SU-DHL-6 (cell line): ENCODE results near the gene MOV10L1.

Experiments
- H2AFZ ChIP-seq: fragments of 200-600 bp; sonication (generic); 2 replicates; pipeline ENCODE4 v1.6.1; 2014; ENCODE audit warnings: low read depth, mild to moderate bottlenecking, moderate library complexity, mixed read lengths, antibody characterized with exemption, low read length; ENCODE audit not compliant: severe bottlenecking
- H3F3A ChIP-seq: fragments of 200-600 bp; shearing (Covaris generic); 2 replicates; pipeline ENCODE4 v1.6.0; 2016; ENCODE audit warnings: antibody characterized with exemption, mild to moderate bottlenecking; ENCODE audit not compliant: insufficient read depth
- H3K27ac ChIP-seq: fragments of 200-600 bp; sonication (generic); 2 replicates; pipeline ENCODE4 v1.5.1; 2016; ENCODE audit warnings: low read depth, mild to moderate bottlenecking, low read length, moderate library complexity, mixed read lengths
- H3K27me3 ChIP-seq: fragments of 200-600 bp; sonication (generic), shearing (Covaris generic); 2 replicates; pipeline ENCODE4 v1.6.0; 2014; ENCODE audit warnings: mild to moderate bottlenecking, low read length
- H3K36me3 ChIP-seq: fragments of 200-600 bp; sonication (generic); 2 replicates; pipeline ENCODE4 v1.6.1; 2014; ENCODE audit warnings: mild to moderate bottlenecking, low read length, mixed read lengths
- H3K4me2 ChIP-seq: fragments of 300-600, 200-600 bp; shearing (Covaris generic), sonication (generic); 2 replicates; pipeline ENCODE4 v1.6.0; 2014; ENCODE audit warnings: low read length, low read depth, mild to moderate bottlenecking; ENCODE audit not compliant: poor library complexity, severe bottlenecking
- H3K4me3 ChIP-seq: fragments of 200-600 bp; sonication (generic); 2 replicates; pipeline ENCODE4 v1.5.1; 2014; ENCODE audit warnings: antibody characterized with exemption, low read length, mild to moderate bottlenecking, mixed read lengths; ENCODE audit not compliant: insufficient read depth, poor library complexity, severe bottlenecking
- H3K79me2 ChIP-seq: fragments of 200-600 bp; sonication (generic); 2 replicates; pipeline ENCODE4 v1.6.1; 2014; ENCODE audit warnings: mild to moderate bottlenecking, low read length, moderate library complexity; ENCODE audit not compliant: insufficient read depth
- H3K9ac ChIP-seq: fragments of 200-600 bp; sonication (generic); 2 replicates; pipeline ENCODE4 v1.7.0; 2014; ENCODE audit warnings: mild to moderate bottlenecking, low read length
- H3K9me2 ChIP-seq: fragments of 200-600 bp; sonication (generic); replicated peaks from 2 replicates; pipeline ENCODE4 v1.6.1; 2014; ENCODE audit warnings: low read length; ENCODE audit not compliant: insufficient read depth
- H3K9me3 ChIP-seq: fragments of 200-600 bp; sonication (generic); 2 replicates; pipeline ENCODE4 v1.6.1; 2014; ENCODE audit warnings: low read length, mixed read lengths; ENCODE audit not compliant: insufficient read depth
- H4K20me1 ChIP-seq: fragments of 200-600 bp; sonication (generic); 2 replicates; pipeline ENCODE4 v1.6.1; 2014; ENCODE audit warnings: low read depth, mild to moderate bottlenecking, antibody characterized with exemption, low read length, moderate library complexity, mixed read lengths
- EZH2phosphoT487 ChIP-seq: fragments of 200-600 bp; sonication (generic), shearing (Covaris generic); conservative IDR thresholded peaks from 2 replicates; pipeline ENCODE4 v1.6.1; 2018; ENCODE audit warnings: mild to moderate bottlenecking, antibody characterized with exemption, low read length, moderate library complexity, mixed read lengths
- TF ChIP-seq, protein P1 (sequence below): fragments of 200-600 bp; sonication (generic); IDR thresholded peaks from one replicate; pipeline ENCODE4 v1.5.1; 2017; ENCODE audit warnings: antibody characterized with exemption, mild to moderate bottlenecking, low read length, moderate library complexity; ENCODE audit not compliant: insufficient read depth, poor library complexity, severe bottlenecking

MOV10L1 gene

DNA sequence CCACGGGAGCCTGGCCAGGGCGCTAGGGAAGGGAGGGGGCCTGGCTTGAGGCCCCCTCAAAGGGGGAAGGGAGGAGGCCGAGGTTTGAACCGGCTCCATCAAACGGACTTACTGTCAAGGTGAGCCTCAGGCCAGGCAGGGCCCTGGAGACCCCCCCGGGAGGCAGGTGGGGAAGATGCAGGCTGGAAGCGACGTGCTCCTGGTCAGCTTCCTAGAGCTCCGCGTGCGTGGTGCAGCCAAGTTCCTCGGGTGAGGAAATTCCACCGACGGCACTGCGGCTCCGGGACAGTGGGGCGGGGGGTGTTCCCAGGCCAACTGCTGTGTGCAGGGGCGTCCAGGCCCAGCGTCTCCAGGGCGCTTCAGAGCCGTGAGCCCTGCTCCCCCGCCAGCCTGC is 88.7 kb downstream of the MOV10L1 start:
- TF ChIP-seq, protein P1, sequence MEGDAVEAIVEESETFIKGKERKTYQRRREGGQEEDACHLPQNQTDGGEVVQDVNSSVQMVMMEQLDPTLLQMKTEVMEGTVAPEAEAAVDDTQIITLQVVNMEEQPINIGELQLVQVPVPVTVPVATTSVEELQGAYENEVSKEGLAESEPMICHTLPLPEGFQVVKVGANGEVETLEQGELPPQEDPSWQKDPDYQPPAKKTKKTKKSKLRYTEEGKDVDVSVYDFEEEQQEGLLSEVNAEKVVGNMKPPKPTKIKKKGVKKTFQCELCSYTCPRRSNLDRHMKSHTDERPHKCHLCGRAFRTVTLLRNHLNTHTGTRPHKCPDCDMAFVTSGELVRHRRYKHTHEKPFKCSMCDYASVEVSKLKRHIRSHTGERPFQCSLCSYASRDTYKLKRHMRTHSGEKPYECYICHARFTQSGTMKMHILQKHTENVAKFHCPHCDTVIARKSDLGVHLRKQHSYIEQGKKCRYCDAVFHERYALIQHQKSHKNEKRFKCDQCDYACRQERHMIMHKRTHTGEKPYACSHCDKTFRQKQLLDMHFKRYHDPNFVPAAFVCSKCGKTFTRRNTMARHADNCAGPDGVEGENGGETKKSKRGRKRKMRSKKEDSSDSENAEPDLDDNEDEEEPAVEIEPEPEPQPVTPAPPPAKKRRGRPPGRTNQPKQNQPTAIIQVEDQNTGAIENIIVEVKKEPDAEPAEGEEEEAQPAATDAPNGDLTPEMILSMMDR, result no peak
- TF ChIP-seq EZH2phosphoT487, result no peak
- H3K4me2 ChIP-seq, result no peak overlapping the region
- no peaks in the 10 kb centered on the region for H3K79me2 ChIP-seq
- no peak overlapping the region for H3K27ac ChIP-seq
- H3K9ac ChIP-seq, result no peak overlapping the region
- H3K4me3 ChIP-seq, result no peak overlapping the region
- H3K9me3 ChIP-seq, result no peaks in the 10 kb centered on the region
- H3K9me2 ChIP-seq, result no peaks in the 10 kb centered on the region
- no peaks in the 10 kb centered on the region for H4K20me1 ChIP-seq
- H3F3A ChIP-seq, result no peaks in the 10 kb centered on the region
- no peak overlapping the region for H2AFZ ChIP-seq
- H3K27me3 ChIP-seq, result no peaks in the 10 kb centered on the region
- H3K36me3 ChIP-seq, result no peaks in the 10 kb centered on the region

DNA sequence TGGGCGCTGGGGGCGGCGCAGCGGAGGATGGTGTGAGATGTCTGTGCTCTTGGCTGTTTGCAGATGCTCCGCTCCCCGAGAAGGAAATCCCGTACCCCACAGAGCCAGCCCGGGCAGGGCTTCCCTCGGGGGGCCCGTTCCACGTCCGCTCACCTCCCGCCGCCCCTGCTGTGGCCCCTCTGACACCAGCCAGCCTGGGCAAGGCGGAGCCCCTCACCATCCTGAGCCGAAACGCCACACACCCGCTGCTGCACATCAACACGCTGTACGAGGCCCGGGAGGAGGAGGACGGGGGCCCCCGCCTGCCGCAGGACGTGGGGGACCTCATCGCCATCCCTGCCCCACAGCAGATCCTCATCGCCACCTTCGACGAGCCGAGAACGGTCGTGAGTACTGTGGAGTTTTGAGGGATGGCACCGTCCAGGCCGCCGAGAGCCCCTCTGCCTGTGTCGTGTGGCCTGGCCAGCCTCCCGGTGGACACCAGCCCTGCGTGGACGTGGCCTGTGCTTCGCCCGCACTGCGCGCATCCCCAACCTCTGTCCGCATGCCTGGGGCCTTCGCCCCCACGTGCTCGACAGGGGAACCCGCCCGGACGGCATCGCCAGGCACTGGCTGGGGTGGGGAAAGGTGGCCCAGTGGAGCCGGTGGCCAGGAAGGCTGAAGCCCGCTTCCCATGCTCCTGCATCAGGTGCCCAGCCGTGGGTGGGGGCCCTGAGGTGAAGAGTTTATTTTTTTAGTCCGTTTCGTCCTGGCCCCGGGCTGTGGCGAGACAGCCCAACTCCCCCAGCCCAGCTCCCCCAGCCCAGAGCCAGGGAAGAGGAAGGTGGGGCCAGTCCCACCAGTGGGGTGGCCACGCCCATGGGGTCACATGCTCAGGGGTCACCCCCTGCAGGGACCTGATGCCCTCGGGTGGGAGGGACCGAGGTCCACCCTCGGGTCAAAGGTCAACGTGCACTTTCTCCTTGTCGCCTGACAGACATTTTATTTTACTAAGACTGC is 89.4 kb downstream of the MOV10L1 start:
- Histone ChIP-seq H3K36me3 (no peaks in the 10 kb centered on the region), H2AFZ (no peak overlapping the region)

DNA sequence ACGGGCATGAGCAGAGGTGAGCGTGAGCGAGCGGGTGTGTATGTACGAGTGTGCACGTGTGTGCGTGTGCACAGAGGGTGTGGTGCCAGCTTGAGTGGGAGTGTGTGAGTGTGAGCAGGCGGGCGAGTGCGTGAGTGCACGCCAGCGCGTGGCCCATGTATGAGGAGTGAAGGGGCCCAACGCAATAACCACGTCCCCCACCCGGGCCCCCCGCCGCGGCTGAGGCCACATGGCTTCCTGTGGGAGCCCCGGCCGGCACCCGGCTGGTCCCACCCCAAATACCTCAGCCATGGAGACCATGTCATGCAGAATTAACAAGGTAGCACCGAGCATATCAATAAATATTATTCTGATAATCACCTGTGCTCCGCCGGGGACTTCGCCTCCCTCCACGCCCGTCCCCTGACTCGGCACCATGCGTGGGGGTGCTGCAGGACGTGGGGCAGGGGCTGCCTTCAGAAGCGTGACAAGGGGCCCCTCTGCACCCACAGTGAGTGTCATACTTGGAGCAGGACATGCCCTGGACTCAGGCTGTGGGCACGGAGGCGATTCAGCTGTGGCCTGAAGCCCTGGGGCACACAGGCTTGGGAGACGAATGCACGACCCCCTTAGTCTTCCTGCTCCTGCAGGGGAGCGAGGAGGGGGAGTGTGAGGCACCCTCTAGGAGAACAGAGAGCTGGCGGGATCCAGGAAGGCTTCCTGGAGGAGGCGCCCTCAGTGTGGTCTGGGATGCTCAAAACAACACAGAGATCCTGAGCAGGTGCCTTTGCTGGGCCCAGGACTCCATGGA is 90.3 kb downstream of the MOV10L1 start:
- Histone ChIP-seq H3K79me2 (no peaks in the 10 kb centered on the region), H3F3A (no peaks in the 10 kb centered on the region), H3K27ac (no peak overlapping the region), H3K27me3 (no peaks in the 10 kb centered on the region), H4K20me1 (no peaks in the 10 kb centered on the region), H3K4me2 (no peak overlapping the region), H3K9me2 (no peaks in the 10 kb centered on the region), H3K4me3 (no peak overlapping the region), H3K9ac (no peak overlapping the region), H3K9me3 (no peaks in the 10 kb centered on the region), H3K36me3 (no peaks in the 10 kb centered on the region), H2AFZ (no peak overlapping the region)
- TF ChIP-seq EZH2phosphoT487, result no peak
- TF ChIP-seq, protein P1, result no peak

More for the DNA sequence above, 89.4 kb downstream of the MOV10L1 start:
- no peaks in the 10 kb centered on the region for H3F3A ChIP-seq
- no peaks in the 10 kb centered on the region for H3K27me3 ChIP-seq
- H3K4me3 ChIP-seq, result no peak overlapping the region
- TF ChIP-seq, protein P1, result no peak
- no peak for TF ChIP-seq EZH2phosphoT487
- H3K9me2 ChIP-seq, result no peaks in the 10 kb centered on the region
- no peak overlapping the region for H3K4me2 ChIP-seq
- no peaks in the 10 kb centered on the region for H4K20me1 ChIP-seq
- H3K9me3 ChIP-seq, result no peaks in the 10 kb centered on the region
- no peak overlapping the region for H3K27ac ChIP-seq
- H3K79me2 ChIP-seq, result no peaks in the 10 kb centered on the region
- no peak overlapping the region for H3K9ac ChIP-seq
